Measurements from ENCODE around the gene NCKAP5.

NCKAP5 gene

GRCh38 chr2:133062931-133063665, 505.2 kb downstream of the NCKAP5 start:
- DNase-seq, result no peak

DNA sequence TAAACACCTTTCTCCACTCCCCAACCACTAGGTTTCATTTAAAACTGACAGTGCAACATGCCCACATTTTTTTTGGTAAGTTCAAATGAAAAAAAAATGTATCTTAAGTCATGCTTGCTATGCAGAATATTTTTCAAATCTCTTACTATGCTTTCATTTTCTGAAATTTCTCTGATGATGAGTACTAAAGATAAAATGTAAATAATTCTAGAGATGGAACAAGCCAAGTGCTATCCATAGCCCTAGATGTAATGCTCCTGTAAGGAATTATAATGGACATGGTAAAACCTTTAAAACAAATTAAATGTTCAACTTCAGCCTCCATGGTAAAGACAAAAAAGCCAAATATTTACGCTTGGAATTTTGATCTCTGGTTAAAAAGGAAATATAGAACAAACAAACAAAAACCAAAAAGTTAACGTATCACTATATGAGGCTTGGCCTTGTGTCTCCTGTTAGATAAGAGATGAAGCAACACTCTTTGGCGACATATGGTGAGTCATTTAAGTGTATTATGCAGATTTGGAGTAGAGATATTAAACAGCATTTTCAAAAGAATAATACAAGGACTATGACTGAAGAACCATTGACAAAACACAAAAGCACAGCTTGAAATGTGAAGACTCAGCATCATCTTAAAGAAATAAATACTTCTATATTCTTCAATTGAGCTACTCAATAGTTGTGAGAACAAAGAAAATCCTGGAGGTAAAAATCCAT, 506.2 kb downstream of the NCKAP5 start:
- DNase-seq, result no peak

- DNase-seq, result no peak
Measured at GRCh38 chr2:133054297-133054696, 514.0 kb downstream of the NCKAP5 start.

GRCh38 chr2:133053541-133053940, 514.7 kb downstream of the NCKAP5 start:
- DNase-seq, result no peak

- DNase-seq, result no peak
Measured at GRCh38 chr2:133045787-133046186, 522.5 kb downstream of the NCKAP5 start.

DNA sequence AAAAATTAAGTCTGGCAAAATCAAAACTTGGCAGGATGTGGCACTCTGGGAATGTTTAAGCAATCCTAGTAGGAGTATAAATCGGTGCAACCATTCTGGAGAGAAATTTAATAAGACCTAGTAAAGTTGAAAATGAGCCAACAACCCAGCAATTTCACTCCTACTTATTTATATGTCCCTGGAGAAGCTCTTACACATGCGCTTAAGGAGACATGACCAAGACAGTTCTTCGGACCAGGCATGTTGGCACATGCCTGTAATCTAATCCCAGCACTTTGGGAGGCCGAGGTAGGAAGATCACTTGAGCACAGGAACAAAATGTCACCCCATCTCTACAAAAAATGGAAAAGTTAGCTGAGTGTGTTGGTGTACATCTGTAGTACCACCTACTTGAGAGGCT, 523.7 kb downstream of the NCKAP5 start:
- DNase-seq, result peak; percentile 43

DNA sequence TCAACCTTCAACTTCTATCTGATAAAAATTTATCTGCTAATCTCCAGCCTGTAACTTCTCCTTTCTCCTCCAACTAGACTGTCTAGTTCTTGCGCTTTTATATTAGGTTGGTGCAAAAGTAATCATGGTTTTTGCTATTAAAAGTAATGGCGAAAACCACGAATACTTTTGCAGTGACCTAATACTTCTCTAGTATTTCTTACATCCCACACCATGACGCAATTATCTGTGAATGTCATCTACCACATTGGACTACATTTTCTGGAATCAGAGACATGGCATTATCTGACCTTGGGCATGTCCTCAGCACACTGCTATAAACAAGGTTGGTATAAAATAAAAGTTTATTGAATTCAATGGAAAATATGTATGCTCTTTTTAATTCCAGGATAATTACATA, 528.1 kb downstream of the NCKAP5 start:
- DNase-seq, result no peak

- DNase-seq, result no peak
Measured at GRCh38 chr2:133039531-133039930, 528.7 kb downstream of the NCKAP5 start.

- DNase-seq, result no peak
Measured at GRCh38 chr2:133026536-133027177, 541.6 kb downstream of the NCKAP5 start.

DNA sequence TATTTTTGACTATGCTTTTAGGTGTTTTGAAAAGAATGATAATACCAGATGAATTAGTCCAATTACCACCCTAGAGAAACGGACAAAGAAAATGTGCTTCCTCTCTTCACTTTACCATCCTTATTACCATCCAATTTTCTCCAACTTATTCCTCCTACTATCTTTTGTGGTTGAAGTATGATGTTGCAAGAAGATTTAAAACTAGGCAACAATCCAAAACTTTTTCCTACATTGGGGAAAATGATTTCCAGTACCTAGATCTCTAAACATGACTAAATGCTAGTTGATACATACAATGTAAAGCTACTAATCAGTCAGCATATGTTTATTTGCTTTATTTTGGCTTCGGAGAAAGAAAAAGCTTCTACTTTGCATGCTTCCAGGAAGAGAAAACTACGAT, 543.3 kb downstream of the NCKAP5 start:
- no peak for DNase-seq

DNA sequence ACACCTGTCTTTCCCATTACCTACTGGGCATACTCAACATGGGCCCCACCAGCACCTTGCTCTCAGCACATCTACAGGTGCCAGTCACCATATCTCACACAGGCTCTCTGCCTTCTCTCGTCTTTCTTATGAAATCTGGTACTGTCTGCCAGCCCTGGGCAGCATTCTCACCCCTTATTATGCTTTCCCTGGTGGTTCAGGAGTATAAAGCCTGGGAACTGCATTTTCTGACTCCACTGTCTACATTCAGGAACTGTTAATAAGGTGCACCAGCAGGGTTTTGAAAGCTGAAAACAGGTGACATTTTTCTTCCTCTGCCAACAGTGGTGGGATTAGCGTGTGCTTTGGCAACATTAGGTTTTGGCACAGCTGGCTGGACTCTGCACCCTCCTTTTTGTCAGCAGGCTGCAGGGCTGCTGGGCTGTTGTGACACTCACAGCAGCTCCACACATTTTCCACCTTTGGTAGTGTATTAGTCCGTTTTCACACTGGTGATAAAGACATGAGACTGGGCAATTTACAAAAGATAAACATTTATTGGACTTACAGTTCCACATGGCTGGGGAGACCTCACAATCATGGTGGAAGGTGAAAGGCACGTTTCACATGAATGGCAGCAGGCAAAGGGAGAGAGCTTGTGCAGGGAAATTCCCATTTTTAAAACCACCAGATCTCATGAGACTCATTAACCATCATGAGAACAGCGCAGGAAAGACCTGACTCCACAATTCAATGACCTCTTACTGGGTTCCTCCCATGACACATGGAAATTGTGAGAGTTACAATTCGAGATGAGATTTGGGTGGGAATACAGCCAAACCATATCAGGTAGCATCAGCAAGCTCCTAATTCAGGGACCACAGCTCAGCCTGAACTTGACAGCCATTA, 555.2 kb downstream of the NCKAP5 start:
- no peak for DNase-seq

DNA sequence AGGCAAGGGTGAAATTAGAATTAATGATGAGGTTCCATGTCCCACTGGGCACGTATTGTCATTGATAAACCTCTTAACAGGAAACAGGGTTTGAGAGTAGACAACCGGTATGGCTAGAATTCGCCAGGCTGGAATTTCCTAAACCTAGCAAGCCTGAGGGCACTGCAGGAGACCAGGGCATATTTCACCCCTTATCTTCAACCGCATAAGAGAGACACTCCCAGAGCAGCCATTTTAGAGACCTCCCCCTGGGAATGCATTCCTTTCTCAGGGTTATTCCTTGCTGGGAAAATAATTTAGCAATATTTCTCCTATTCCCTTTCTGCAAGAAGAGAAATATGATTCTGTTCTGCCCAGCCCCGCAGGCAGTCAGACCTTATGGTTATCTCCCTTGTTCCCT, 563.6 kb downstream of the NCKAP5 start:
- DNase-seq, result no peak

- no peak for DNase-seq
Measured at GRCh38 chr2:132999421-132999820, 568.8 kb downstream of the NCKAP5 start.

- DNase-seq, result no peak
Measured at GRCh38 chr2:132998221-132998620, 570.0 kb downstream of the NCKAP5 start.

GRCh38 chr2:132991471-132992045, 576.7 kb downstream of the NCKAP5 start:
- DNase-seq, result no peak

GRCh38 chr2:132984731-132985130, 583.5 kb downstream of the NCKAP5 start:
- DNase-seq, result no peak

- DNase-seq, result no peak
Measured at GRCh38 chr2:132980304-132980703, 588.0 kb downstream of the NCKAP5 start.

- no peak for DNase-seq
Measured at GRCh38 chr2:132979339-132980093, 588.7 kb downstream of the NCKAP5 start.

DNA sequence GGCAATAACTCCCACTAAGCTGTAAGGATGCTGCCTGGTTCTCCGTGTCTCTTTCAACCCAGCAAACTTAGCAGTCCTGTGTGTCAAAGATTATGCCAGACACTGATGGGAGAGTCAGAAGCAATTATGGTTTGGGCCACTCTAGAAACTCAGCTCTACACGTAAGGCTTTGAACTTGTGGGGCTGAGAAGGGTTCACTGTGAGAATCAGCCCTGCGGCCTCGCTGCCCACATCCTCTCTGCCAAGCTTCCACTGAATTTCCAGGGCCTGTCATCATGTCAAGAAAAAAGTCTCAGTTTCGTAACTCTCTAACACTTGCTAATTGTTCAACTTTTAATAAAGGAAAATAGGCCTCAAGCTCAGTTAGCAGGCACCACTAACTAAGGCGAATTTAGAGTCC, 589.4 kb downstream of the NCKAP5 start:
- DNase-seq, result no peak

- DNase-seq, result no peak
Measured at GRCh38 chr2:132977812-132978529, 590.3 kb downstream of the NCKAP5 start.

All from DMS79 (cell line).